ENCODE measurements around the gene LIN7C. TPM values are rescaled to one million over a fixed set of nuclear protein-coding genes. Genes with fewer than 3 reads are reported as not detected.

Gene LIN7C
- total and polyA plus RNA-seq, 2 of the 13 experiments (the other 11 are each of a cell fraction or from before 2014, with no cell fraction given): 14.8 to 37.2 TPM

DNA sequence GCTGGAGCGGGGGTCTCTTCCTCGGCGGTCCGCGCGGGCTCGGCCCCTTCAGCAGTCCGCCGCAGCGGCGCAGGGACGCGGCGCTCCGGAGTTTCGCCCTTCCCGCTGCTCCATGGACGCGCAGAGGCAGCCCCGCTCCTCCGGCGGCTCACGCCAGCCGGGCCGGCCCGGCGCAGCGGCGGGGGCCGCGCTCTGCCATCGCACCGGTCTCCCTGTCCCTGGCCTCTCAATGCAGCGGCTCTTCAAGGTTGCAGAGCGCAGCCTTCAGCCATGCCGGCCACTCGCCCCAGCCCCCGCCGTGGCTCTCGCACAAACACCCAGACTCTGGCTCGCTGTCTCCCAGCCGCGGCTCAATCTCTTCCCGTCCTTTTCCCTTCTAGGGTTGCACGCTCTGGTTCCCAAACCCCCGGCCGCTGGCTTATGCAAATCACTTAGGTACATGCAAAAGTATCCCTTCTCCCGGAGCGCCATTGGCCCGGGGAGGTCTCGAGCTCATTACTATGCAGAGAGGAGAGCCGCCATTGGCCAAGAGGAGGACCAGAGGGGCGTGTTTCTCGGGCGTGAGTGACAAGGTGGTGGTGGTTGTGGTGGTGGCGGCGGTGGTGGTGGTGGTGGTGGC, 34.1 kb downstream of the LIN7C start, which contains the start of gene LGR4 (continued):
- TF ChIP-seq, protein P1, sequence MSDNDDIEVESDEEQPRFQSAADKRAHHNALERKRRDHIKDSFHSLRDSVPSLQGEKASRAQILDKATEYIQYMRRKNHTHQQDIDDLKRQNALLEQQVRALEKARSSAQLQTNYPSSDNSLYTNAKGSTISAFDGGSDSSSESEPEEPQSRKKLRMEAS (IDR thresholded peaks at IDR 0.05): 0 out of 2 replicates have a peak, but pooled peaks have one; percentile 24
- TF ChIP-seq GABPB1 (CRISPR knock-in tag; IDR thresholded peaks at IDR 0.05): no peak; the same call in 1 of the 2 replicates
- TF ChIP-seq ZNF552 (CRISPR knock-in tag; IDR thresholded peaks at IDR 0.05; ENCODE audit: borderline replicate concordance): no peak
- TF ChIP-seq, protein P2, sequence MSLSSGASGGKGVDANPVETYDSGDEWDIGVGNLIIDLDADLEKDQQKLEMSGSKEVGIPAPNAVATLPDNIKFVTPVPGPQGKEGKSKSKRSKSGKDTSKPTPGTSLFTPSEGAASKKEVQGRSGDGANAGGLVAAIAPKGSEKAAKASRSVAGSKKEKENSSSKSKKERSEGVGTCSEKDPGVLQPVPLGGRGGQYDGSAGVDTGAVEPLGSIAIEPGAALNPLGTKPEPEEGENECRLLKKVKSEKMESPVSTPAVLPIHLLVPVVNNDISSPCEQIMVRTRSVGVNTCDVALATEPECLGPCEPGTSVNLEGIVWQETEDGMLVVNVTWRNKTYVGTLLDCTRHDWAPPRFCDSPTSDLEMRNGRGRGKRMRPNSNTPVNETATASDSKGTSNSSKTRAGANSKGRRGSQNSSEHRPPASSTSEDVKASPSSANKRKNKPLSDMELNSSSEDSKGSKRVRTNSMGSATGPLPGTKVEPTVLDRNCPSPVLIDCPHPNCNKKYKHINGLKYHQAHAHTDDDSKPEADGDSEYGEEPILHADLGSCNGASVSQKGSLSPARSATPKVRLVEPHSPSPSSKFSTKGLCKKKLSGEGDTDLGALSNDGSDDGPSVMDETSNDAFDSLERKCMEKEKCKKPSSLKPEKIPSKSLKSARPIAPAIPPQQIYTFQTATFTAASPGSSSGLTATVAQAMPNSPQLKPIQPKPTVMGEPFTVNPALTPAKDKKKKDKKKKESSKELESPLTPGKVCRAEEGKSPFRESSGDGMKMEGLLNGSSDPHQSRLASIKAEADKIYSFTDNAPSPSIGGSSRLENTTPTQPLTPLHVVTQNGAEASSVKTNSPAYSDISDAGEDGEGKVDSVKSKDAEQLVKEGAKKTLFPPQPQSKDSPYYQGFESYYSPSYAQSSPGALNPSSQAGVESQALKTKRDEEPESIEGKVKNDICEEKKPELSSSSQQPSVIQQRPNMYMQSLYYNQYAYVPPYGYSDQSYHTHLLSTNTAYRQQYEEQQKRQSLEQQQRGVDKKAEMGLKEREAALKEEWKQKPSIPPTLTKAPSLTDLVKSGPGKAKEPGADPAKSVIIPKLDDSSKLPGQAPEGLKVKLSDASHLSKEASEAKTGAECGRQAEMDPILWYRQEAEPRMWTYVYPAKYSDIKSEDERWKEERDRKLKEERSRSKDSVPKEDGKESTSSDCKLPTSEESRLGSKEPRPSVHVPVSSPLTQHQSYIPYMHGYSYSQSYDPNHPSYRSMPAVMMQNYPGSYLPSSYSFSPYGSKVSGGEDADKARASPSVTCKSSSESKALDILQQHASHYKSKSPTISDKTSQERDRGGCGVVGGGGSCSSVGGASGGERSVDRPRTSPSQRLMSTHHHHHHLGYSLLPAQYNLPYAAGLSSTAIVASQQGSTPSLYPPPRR (CRISPR knock-in tag; IDR thresholded peaks at IDR 0.05; ENCODE audit: borderline replicate concordance): no peak
- TF ChIP-seq, protein P3, sequence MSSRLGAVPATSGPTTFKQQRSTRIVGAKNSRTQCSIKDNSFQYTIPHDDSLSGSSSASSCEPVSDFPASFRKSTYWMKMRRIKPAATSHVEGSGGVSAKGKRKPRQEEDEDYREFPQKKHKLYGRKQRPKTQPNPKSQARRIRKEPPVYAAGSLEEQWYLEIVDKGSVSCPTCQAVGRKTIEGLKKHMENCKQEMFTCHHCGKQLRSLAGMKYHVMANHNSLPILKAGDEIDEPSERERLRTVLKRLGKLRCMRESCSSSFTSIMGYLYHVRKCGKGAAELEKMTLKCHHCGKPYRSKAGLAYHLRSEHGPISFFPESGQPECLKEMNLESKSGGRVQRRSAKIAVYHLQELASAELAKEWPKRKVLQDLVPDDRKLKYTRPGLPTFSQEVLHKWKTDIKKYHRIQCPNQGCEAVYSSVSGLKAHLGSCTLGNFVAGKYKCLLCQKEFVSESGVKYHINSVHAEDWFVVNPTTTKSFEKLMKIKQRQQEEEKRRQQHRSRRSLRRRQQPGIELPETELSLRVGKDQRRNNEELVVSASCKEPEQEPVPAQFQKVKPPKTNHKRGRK (CRISPR knock-in tag; IDR thresholded peaks at IDR 0.05): no peak
- TF ChIP-seq, protein P4, sequence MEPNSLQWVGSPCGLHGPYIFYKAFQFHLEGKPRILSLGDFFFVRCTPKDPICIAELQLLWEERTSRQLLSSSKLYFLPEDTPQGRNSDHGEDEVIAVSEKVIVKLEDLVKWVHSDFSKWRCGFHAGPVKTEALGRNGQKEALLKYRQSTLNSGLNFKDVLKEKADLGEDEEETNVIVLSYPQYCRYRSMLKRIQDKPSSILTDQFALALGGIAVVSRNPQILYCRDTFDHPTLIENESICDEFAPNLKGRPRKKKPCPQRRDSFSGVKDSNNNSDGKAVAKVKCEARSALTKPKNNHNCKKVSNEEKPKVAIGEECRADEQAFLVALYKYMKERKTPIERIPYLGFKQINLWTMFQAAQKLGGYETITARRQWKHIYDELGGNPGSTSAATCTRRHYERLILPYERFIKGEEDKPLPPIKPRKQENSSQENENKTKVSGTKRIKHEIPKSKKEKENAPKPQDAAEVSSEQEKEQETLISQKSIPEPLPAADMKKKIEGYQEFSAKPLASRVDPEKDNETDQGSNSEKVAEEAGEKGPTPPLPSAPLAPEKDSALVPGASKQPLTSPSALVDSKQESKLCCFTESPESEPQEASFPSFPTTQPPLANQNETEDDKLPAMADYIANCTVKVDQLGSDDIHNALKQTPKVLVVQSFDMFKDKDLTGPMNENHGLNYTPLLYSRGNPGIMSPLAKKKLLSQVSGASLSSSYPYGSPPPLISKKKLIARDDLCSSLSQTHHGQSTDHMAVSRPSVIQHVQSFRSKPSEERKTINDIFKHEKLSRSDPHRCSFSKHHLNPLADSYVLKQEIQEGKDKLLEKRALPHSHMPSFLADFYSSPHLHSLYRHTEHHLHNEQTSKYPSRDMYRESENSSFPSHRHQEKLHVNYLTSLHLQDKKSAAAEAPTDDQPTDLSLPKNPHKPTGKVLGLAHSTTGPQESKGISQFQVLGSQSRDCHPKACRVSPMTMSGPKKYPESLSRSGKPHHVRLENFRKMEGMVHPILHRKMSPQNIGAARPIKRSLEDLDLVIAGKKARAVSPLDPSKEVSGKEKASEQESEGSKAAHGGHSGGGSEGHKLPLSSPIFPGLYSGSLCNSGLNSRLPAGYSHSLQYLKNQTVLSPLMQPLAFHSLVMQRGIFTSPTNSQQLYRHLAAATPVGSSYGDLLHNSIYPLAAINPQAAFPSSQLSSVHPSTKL (CRISPR knock-in tag; IDR thresholded peaks at IDR 0.05): 0 out of 2 replicates have a peak, but pooled peaks have one; percentile 30
- no peak for TF ChIP-seq HOXD1 (CRISPR knock-in tag; IDR thresholded peaks at IDR 0.05)
- TF ChIP-seq, protein P5, sequence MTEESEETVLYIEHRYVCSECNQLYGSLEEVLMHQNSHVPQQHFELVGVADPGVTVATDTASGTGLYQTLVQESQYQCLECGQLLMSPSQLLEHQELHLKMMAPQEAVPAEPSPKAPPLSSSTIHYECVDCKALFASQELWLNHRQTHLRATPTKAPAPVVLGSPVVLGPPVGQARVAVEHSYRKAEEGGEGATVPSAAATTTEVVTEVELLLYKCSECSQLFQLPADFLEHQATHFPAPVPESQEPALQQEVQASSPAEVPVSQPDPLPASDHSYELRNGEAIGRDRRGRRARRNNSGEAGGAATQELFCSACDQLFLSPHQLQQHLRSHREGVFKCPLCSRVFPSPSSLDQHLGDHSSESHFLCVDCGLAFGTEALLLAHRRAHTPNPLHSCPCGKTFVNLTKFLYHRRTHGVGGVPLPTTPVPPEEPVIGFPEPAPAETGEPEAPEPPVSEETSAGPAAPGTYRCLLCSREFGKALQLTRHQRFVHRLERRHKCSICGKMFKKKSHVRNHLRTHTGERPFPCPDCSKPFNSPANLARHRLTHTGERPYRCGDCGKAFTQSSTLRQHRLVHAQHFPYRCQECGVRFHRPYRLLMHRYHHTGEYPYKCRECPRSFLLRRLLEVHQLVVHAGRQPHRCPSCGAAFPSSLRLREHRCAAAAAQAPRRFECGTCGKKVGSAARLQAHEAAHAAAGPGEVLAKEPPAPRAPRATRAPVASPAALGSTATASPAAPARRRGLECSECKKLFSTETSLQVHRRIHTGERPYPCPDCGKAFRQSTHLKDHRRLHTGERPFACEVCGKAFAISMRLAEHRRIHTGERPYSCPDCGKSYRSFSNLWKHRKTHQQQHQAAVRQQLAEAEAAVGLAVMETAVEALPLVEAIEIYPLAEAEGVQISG (CRISPR knock-in tag; IDR thresholded peaks at IDR 0.05): peak; percentile 51
- no peak for TF ChIP-seq ZNF530 (CRISPR knock-in tag; IDR thresholded peaks at IDR 0.05; ENCODE audit: low read depth)
- no peak for TF ChIP-seq SRSF4 (IDR thresholded peaks at IDR 0.05; ENCODE audit: low read depth, low read length, poor library complexity, severe bottlenecking)
- no peak for TF ChIP-seq ZNF547 (CRISPR knock-in tag; IDR thresholded peaks at IDR 0.05)
- TF ChIP-seq RAD21 (CRISPR knock-in tag; IDR thresholded peaks at IDR 0.05): peak; percentile 35; the same call in 1 of the 2 replicates
- peak; percentile 78 for TF ChIP-seq AGO2 (optimal IDR thresholded peaks at IDR 0.05; ENCODE audit: low read depth, low read length)
- peak; percentile 51 for TF ChIP-seq ZNF883 (CRISPR knock-in tag; IDR thresholded peaks at IDR 0.05; ENCODE audit: not compliant biosample characterization)
